Stimulated activated CD8-positive, alpha-beta memory T cell treated with anti-CD3 and anti-CD28 coated beads, Interleukin-4, amount 100 ng/mL, for 1 hour (primary cell): ENCODE measurements around the gene KRT6C.

Experiments
- DNase-seq, 2 donors: peaks; one replicate each; pipeline ENCODE4 v3.0.0-alpha.2; 2020; ENCODE audit warnings: low read depth in 2 of 2, low spot score in 1 of 2

Gene KRT6C

GRCh38 chr12:52435659-52435999, 38.0 kb downstream of the KRT6C start:
- DNase-seq = no peak

GRCh38 chr12:52434760-52435530, 38.7 kb downstream of the KRT6C start:
- DNase-seq = no peak

GRCh38 chr12:52434081-52434733, 39.4 kb downstream of the KRT6C start, which contains the start of gene KRT75:
Gene KRT75 (minus strand): TSS chr12:52434371. CDS start chr12:52434304, 67 bp downstream.
- no peak for DNase-seq

- DNase-seq = no peak
These were observed 40.0 kb downstream of the KRT6C start for GRCh38 chr12:52433501-52434080.

- no peak for DNase-seq
These were observed 40.9 kb downstream of the KRT6C start for GRCh38 chr12:52432559-52433207.

- DNase-seq = no peak
These were observed 45.5 kb downstream of the KRT6C start for GRCh38 chr12:52428121-52428520.

GRCh38 chr12:52427083-52427482, 46.5 kb downstream of the KRT6C start:
- DNase-seq = no peak

GRCh38 chr12:52426034-52426433, 47.6 kb downstream of the KRT6C start:
- DNase-seq = no peak

GRCh38 chr12:52425466-52425865, 48.1 kb downstream of the KRT6C start:
- DNase-seq = no peak

- no peak for DNase-seq
These were observed 49.7 kb downstream of the KRT6C start for GRCh38 chr12:52423661-52424500.

GRCh38 chr12:52423035-52423434, 50.6 kb downstream of the KRT6C start:
- no peak for DNase-seq

GRCh38 chr12:52419656-52420055, 53.9 kb downstream of the KRT6C start:
- no peak for DNase-seq

GRCh38 chr12:52418576-52419110, 55.0 kb downstream of the KRT6C start:
- DNase-seq = no peak
